K562 (cell line): ENCODE results near the gene CLCNKA. TPM values are rescaled to one million over a fixed set of nuclear protein-coding genes. Genes with fewer than 3 reads are reported as not detected.

Experiments
- E2F4 ChIP-seq: sonication (generic); formaldehyde crosslinking; IDR thresholded peaks from 2 replicates; pipeline ENCODE4 v1.8.0; 2022; ENCODE audit warnings: mild to moderate bottlenecking, low read depth, missing genetic modification reagents
- FUS ChIP-seq: fragments of 200-400 bp; formaldehyde crosslinking; optimal IDR thresholded peaks from 2 replicates; pipeline ENCODE3; 2017; ENCODE audit warnings: low read depth, low read length
- HNRNPK ChIP-seq: fragments of 200-400 bp; formaldehyde crosslinking; IDR thresholded peaks from one replicate; pipeline ENCODE4 v1.6.1; 2018; ENCODE audit warnings: mild to moderate bottlenecking, low read depth, low read length; ENCODE audit not compliant: poor library complexity, severe bottlenecking
- HNRNPLL ChIP-seq: fragments of 200-400 bp; formaldehyde crosslinking; IDR thresholded peaks from 2 replicates; pipeline ENCODE4 v1.6.1; 2017; ENCODE audit warnings: low read length, low read depth, mild to moderate bottlenecking; ENCODE audit not compliant: poor library complexity, severe bottlenecking
- KLF1 ChIP-seq: fragments of 450-650 bp; IDR thresholded peaks from 2 replicates; pipeline ENCODE4 v1.6.1; 2016; ENCODE audit warnings: missing genetic modification characterization, missing compliant biosample characterization
- MAFF ChIP-seq: IDR thresholded peaks from 2 replicates; pipeline ENCODE4 v1.6.1; 2012; ENCODE audit warnings: low read length, improper control_type of control experiment
- MAX ChIP-seq: sonication (generic); formaldehyde crosslinking; IDR thresholded peaks from 2 replicates; pipeline ENCODE4 v1.9.0; 2022; ENCODE audit warnings: mild to moderate bottlenecking, missing genetic modification reagents
- MXD1 ChIP-seq: fragments of 250-450 bp; sonication (Bioruptor Pico); IDR thresholded peaks from 2 replicates; pipeline ENCODE4 v1.8.0; 2021; ENCODE audit warnings: borderline replicate concordance, mild to moderate bottlenecking, moderate library complexity; ENCODE audit not compliant: poor library complexity, severe bottlenecking
- PHB ChIP-seq: fragments of 250-450 bp; sonication (Bioruptor Pico); IDR thresholded peaks from 2 replicates; pipeline ENCODE4 v1.5.0; 2021
- PHF8 ChIP-seq: fragments of 200-600 bp; sonication (generic); IDR thresholded peaks from 2 replicates; pipeline ENCODE4 v1.6.1; 2012; ENCODE audit warnings: mixed run types, mild to moderate bottlenecking, inconsistent platforms, low read length, moderate library complexity, borderline replicate concordance
- RCOR1 ChIP-seq, 2 experiments: IDR thresholded peaks; 2 replicates each; pipeline ENCODE4 v1.6.1; 2012; ENCODE audit warnings: low read depth in 2 of 2, low read length in 2 of 2, borderline replicate concordance in 1 of 2, improper control_type of control experiment in 1 of 2
- RERE ChIP-seq: sonication (generic); formaldehyde crosslinking; IDR thresholded peaks from 2 replicates; pipeline ENCODE4 v1.8.0; 2023; ENCODE audit warnings: missing genetic modification reagents, mild to moderate bottlenecking, borderline replicate concordance
- SAP30 ChIP-seq: fragments of 200-600 bp; sonication (generic); IDR thresholded peaks from 2 replicates; pipeline ENCODE4 v1.6.1; 2012; ENCODE audit warnings: borderline replicate concordance, low read depth, mild to moderate bottlenecking, moderate library complexity, low read length, control low read depth, inconsistent platforms; ENCODE audit not compliant: insufficient read depth, poor library complexity, severe bottlenecking
- SIN3B ChIP-seq: fragments of 450-650 bp; IDR thresholded peaks from 2 replicates; pipeline ENCODE4 v1.6.1; 2017; ENCODE audit warnings: low read depth, mild to moderate bottlenecking, moderate library complexity
- TARDBP ChIP-seq: fragments of 450-650 bp; IDR thresholded peaks from 2 replicates; pipeline ENCODE4 v1.6.1; 2016
- TRIM28 ChIP-seq: fragments of 450-650 bp; IDR thresholded peaks from 2 replicates; pipeline ENCODE4 v1.6.1; 2017
- ZNF316 ChIP-seq: fragments of 450-650 bp; IDR thresholded peaks from 2 replicates; pipeline ENCODE4 v1.6.1; 2016
- ZNF584 ChIP-seq: fragments of 200-800 bp; sonication (Bioruptor generic); IDR thresholded peaks from 2 replicates; pipeline ENCODE4 v1.6.1; 2016; ENCODE audit warnings: low read depth, mild to moderate bottlenecking, missing genetic modification characterization, missing compliant biosample characterization
- ZNF696 ChIP-seq: fragments of 250-450 bp; sonication (Bioruptor Pico); conservative IDR thresholded peaks from 2 replicates; pipeline ENCODE4 v1.4.0; 2020; ENCODE audit warnings: mild to moderate bottlenecking, moderate library complexity
- ZNF707 ChIP-seq: fragments of 250-450 bp; sonication (Bioruptor Pico); conservative IDR thresholded peaks from 2 replicates; pipeline ENCODE4 v1.8.0; 2022; ENCODE audit warnings: inconsistent platforms, mild to moderate bottlenecking, moderate library complexity
- ZNF76 ChIP-seq: fragments of 250-450 bp; sonication (Bioruptor Pico); IDR thresholded peaks from 2 replicates; pipeline ENCODE4 v1.4.0; 2020; ENCODE audit warnings: mild to moderate bottlenecking, moderate library complexity, borderline replicate concordance
- polyA plus RNA-seq, 8 experiments: library from polyadenylated mRNA; depleted of rRNA in 4 of 8; stranded (reverse) in 5 of 8; unstranded in 3 of 8; fragments of >200 nt; fragmentation: Nextera tagmentation in 2 of 8; fragmentation: Illumina TruSeq in 1 of 8; extraction: Ambion mirVana in 2 of 8; extraction: Trizol in 1 of 8; gene quantifications; 2 replicates each; pipeline versions ENCODE4 v1.2.1 to v1.2.3, GENCODE V29; 2011 to 2014; ENCODE audit warnings: inconsistent platforms in 1 of 8, missing spikeins in 1 of 8
- total RNA-seq, 7 experiments: library from RNA; depleted of rRNA in 6 of 7; stranded (reverse); fragments of >200 nt in 6 of 7; fragmentation: Illumina TruSeq in 2 of 7; extraction: Trizol in 2 of 7; gene quantifications; 2 replicates each; pipeline versions ENCODE4 v1.2.1 to v1.2.3, GENCODE V29; 2011 to 2021; ENCODE audit warnings: low replicate concordance in 1 of 7
- TF ChIP-seq, protein P1 (sequence below): fragments of 250-450 bp; sonication (Bioruptor Pico); IDR thresholded peaks from 2 replicates; pipeline ENCODE4 v1.9.0; 2021; ENCODE audit warnings: mild to moderate bottlenecking

CLCNKA gene
- total and polyA plus RNA-seq, 9 of the 15 experiments (the other 6 are each of a cell fraction or from before 2014, with no cell fraction given): 0.03 to 0.37 (median 0.10) TPM; not detected in 3

GRCh38 chr1:15975358-15975804 is 46.5 kb upstream of the CLCNKA start (continued):
- TF ChIP-seq RERE (no peak), SAP30 (peak; percentile 84), MXD1 (CRISPR knock-in tag) (no peak), TRIM28 (no peak), TARDBP (no peak), FUS (no peak), PHF8 (peak; percentile 22; the same call in 1 of the 2 replicates), ZNF707 (no peak), ZNF316 (no peak), ZNF76 (CRISPR knock-in tag) (no peak), HNRNPK (no peak), ZNF584 (CRISPR knock-in tag) (no peak), ZNF696 (no peak), MAX (CRISPR knock-in tag) (peak; percentile 23), KLF1 (tag) (no peak), PHB (CRISPR knock-in tag) (no peak), MAFF (no peak), RCOR1 (IDR thresholded peaks at IDR 0.05; ENCODE audit: borderline replicate concordance in 1 of 2, low read depth in 2 of 2, low read length in 2 of 2) (peak in 1 of 2 experiments; percentile 16; a peak in 1 of 4 replicates), E2F4 (CRISPR knock-in tag) (no peak), SIN3B (no peak), HNRNPLL (no peak)
- TF ChIP-seq, protein P1, sequence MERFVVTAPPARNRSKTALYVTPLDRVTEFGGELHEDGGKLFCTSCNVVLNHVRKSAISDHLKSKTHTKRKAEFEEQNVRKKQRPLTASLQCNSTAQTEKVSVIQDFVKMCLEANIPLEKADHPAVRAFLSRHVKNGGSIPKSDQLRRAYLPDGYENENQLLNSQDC (CRISPR knock-in tag): no peak
